NCI-H1105 treated with DMSO at 0.1 percent for 48 hours (cell line): ENCODE results near the gene EXOSC10.
A peak's percentile ranks its signal among the peaks of the same experiment; 100 is the strongest.

Experiments used
- DNase-seq: peaks from one replicate; lab custom pipeline; 2025; lab: John Stamatoyannopoulos, UW

EXOSC10 gene

GRCh38 chr1:11099310-11100148, at the start of gene EXOSC10:
EXOSC10 (minus strand) TSS chr1:11099869; CDS start chr1:11099831, 38 bp downstream.
- DNase-seq: peak; percentile 87

- DNase-seq: no peak
Measured at GRCh38 chr1:11147197-11147770, 47.6 kb upstream of the EXOSC10 start.

- no peak for DNase-seq
Measured at GRCh38 chr1:11145741-11146140, 46.1 kb upstream of the EXOSC10 start.

GRCh38 chr1:11144570-11145256, 45.0 kb upstream of the EXOSC10 start:
- DNase-seq: no peak

GRCh38 chr1:11143907-11144306, 44.2 kb upstream of the EXOSC10 start:
- no peak for DNase-seq

GRCh38 chr1:11143401-11143800, 43.7 kb upstream of the EXOSC10 start:
- DNase-seq: no peak

GRCh38 chr1:11142618-11143391, 43.1 kb upstream of the EXOSC10 start:
- DNase-seq: no peak

GRCh38 chr1:11138952-11139351, 39.3 kb upstream of the EXOSC10 start:
- DNase-seq: no peak

- no peak for DNase-seq
Measured at GRCh38 chr1:11138029-11138428, 38.4 kb upstream of the EXOSC10 start.

- DNase-seq: no peak
Measured at GRCh38 chr1:11134898-11135266, 35.2 kb upstream of the EXOSC10 start.

- DNase-seq: peak; percentile 10
Measured at GRCh38 chr1:11134251-11134897, 34.7 kb upstream of the EXOSC10 start.

- DNase-seq: no peak
Measured at GRCh38 chr1:11132563-11133293, 33.1 kb upstream of the EXOSC10 start.

GRCh38 chr1:11131816-11132215, 32.1 kb upstream of the EXOSC10 start:
- DNase-seq: no peak

GRCh38 chr1:11130406-11130805, 30.7 kb upstream of the EXOSC10 start:
- no peak for DNase-seq

- no peak for DNase-seq
Measured at GRCh38 chr1:11129649-11130390, 30.2 kb upstream of the EXOSC10 start.

GRCh38 chr1:11126569-11126968, 26.9 kb upstream of the EXOSC10 start:
- DNase-seq: no peak

- no peak for DNase-seq
Measured at GRCh38 chr1:11125931-11126330, 26.3 kb upstream of the EXOSC10 start.

- DNase-seq: no peak
Measured at GRCh38 chr1:11124965-11125364, 25.3 kb upstream of the EXOSC10 start.

GRCh38 chr1:11116318-11116717, 16.6 kb upstream of the EXOSC10 start:
- no peak for DNase-seq

GRCh38 chr1:11114966-11115365, 15.3 kb upstream of the EXOSC10 start:
- peak; percentile 20 for DNase-seq
